Fibroblast of lung (primary cell): ENCODE data around the gene CDC16. TPM values are rescaled to one million over a fixed set of nuclear protein-coding genes. Genes with fewer than 3 reads are reported as not detected.

Source experiments
- DNase-seq, 2 donors: peaks; one replicate each; pipeline versions ENCODE4 v3.0.0 to v3.0.0-alpha.2; 2010; ENCODE audit warnings: low read depth in 2 of 2
- H2AFZ ChIP-seq: 2 replicates; pipeline ENCODE4 v1.5.1; 2012; ENCODE audit warnings: low read length, control low read depth, inconsistent platforms
- H3K27ac ChIP-seq: 2 replicates; pipeline ENCODE4 v1.5.1; 2011; ENCODE audit warnings: low read length, control low read depth; ENCODE audit not compliant: insufficient read depth
- H3K27me3 ChIP-seq: 2 replicates; pipeline ENCODE4 v1.5.1; 2011; ENCODE audit warnings: mild to moderate bottlenecking, low read length; ENCODE audit not compliant: control insufficient read depth, insufficient read depth
- H3K36me3 ChIP-seq: 2 replicates; pipeline ENCODE4 v1.5.1; 2011; ENCODE audit warnings: low read length; ENCODE audit not compliant: control insufficient read depth, insufficient read depth
- H3K4me1 ChIP-seq: 2 replicates; pipeline ENCODE4 v1.5.1; 2011; ENCODE audit warnings: low read length; ENCODE audit not compliant: control insufficient read depth, insufficient read depth; ENCODE audit errors: extremely low read depth
- H3K4me2 ChIP-seq: 2 replicates; pipeline ENCODE4 v1.5.1; 2011; ENCODE audit warnings: low read length, control low read depth; ENCODE audit not compliant: insufficient read depth; ENCODE audit errors: extremely low read depth
- H3K4me3 ChIP-seq, 4 experiments: fragments of 200-600 bp in 1 of 4; sonication (generic) in 1 of 4; replicated peaks in 1 of 4; 2 replicates each; pipeline ENCODE4 v1.5.1; 2011 to 2016; ENCODE audit warnings: low read length in 4 of 4, low read depth in 3 of 4, mild to moderate bottlenecking in 3 of 4, control low read depth in 2 of 4, inconsistent platforms in 1 of 4, mixed read lengths in 1 of 4; ENCODE audit not compliant: insufficient read depth in 1 of 4; ENCODE audit errors: control extremely low read depth in 1 of 4
- H3K79me2 ChIP-seq: 2 replicates; pipeline ENCODE4 v1.5.1; 2012; ENCODE audit warnings: mild to moderate bottlenecking, low read length, inconsistent platforms; ENCODE audit not compliant: control insufficient read depth, insufficient read depth
- H3K9ac ChIP-seq: 2 replicates; pipeline ENCODE4 v1.5.1; 2011; ENCODE audit warnings: mild to moderate bottlenecking, low read length, control low read depth; ENCODE audit not compliant: insufficient read depth
- H3K9me3 ChIP-seq: 2 replicates; pipeline ENCODE4 v1.5.1; 2012; ENCODE audit warnings: low read depth, low read length; ENCODE audit not compliant: control insufficient read depth, insufficient read depth
- H4K20me1 ChIP-seq: 2 replicates; pipeline ENCODE4 v1.5.1; 2011; ENCODE audit warnings: low read length; ENCODE audit not compliant: control insufficient read depth, insufficient read depth; ENCODE audit errors: extremely low read depth
- EZH2 ChIP-seq: IDR thresholded peaks from 2 replicates; pipeline ENCODE4 v1.5.1; 2012; ENCODE audit warnings: low read length, control low read depth, mild to moderate bottlenecking; ENCODE audit errors: missing control alignments
- polyA plus RNA-seq, 2 donors: library from polyadenylated mRNA; depleted of rRNA in 1 of 2; stranded (reverse) in 1 of 2; unstranded in 1 of 2; fragments of >200 nt; gene quantifications; 2 replicates each; pipeline ENCODE4 v1.2.1, GENCODE V29; 2011 to 2012; ENCODE audit warnings: missing spikeins in 1 of 2
- total RNA-seq: library from RNA; depleted of rRNA; stranded (reverse); fragments of >200 nt; gene quantifications from 2 replicates; pipeline ENCODE4 v1.2.1, GENCODE V29; 2014
- TF ChIP-seq, protein P1 (sequence below), 2 donors: IDR thresholded peaks in 1 of 2; conservative IDR thresholded peaks in 1 of 2; 1 replicate in 1 of 2; 2 replicates in 1 of 2; pipeline ENCODE4 v1.5.1; 2011 to 2012; ENCODE audit warnings: low read length in 2 of 2, control low read depth in 1 of 2, inconsistent platforms in 1 of 2, low read depth in 1 of 2, mild to moderate bottlenecking in 1 of 2

CDC16 gene
- total and polyA plus RNA-seq, 2 donors (not counting 1 experiment from before 2014, with no cell fraction given), result 52.2 to 101 TPM

- H3K4me1 ChIP-seq, result peaks cover 18% of the 10 kb centered on the region
- H3K27ac ChIP-seq, result peak overlapping the region; percentile 77
- H3K9me3 ChIP-seq, result no peaks in the 10 kb centered on the region
- peak; percentile 73 to 89 for DNase-seq
- H3K4me2 ChIP-seq, result peak overlapping the region; percentile 84
- peaks cover 12% of the 10 kb centered on the region for H3K36me3 ChIP-seq
- H3K9ac ChIP-seq, result no peak overlapping the region
- H3K27me3 ChIP-seq, result no peaks in the 10 kb centered on the region
- H3K79me2 ChIP-seq, result peaks cover 75% of the 10 kb centered on the region
- H3K4me3 ChIP-seq, result peak overlapping the region in 1 of 4 experiments; percentile 16
- peaks cover 5% of the 10 kb centered on the region for H4K20me1 ChIP-seq
- no peak overlapping the region for H2AFZ ChIP-seq
- TF ChIP-seq, protein P1, sequence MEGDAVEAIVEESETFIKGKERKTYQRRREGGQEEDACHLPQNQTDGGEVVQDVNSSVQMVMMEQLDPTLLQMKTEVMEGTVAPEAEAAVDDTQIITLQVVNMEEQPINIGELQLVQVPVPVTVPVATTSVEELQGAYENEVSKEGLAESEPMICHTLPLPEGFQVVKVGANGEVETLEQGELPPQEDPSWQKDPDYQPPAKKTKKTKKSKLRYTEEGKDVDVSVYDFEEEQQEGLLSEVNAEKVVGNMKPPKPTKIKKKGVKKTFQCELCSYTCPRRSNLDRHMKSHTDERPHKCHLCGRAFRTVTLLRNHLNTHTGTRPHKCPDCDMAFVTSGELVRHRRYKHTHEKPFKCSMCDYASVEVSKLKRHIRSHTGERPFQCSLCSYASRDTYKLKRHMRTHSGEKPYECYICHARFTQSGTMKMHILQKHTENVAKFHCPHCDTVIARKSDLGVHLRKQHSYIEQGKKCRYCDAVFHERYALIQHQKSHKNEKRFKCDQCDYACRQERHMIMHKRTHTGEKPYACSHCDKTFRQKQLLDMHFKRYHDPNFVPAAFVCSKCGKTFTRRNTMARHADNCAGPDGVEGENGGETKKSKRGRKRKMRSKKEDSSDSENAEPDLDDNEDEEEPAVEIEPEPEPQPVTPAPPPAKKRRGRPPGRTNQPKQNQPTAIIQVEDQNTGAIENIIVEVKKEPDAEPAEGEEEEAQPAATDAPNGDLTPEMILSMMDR (conservative IDR thresholded peaks at IDR 0.05 in 1 of 2, IDR thresholded peaks at IDR 0.05 in 1 of 2; ENCODE audit: low read depth in 1 of 2, low read length in 2 of 2), result no peak
- TF ChIP-seq EZH2, result no peak
These were observed 84.8 kb downstream of the CDC16 start for GRCh38 chr13:114319441-114319913.

DNA sequence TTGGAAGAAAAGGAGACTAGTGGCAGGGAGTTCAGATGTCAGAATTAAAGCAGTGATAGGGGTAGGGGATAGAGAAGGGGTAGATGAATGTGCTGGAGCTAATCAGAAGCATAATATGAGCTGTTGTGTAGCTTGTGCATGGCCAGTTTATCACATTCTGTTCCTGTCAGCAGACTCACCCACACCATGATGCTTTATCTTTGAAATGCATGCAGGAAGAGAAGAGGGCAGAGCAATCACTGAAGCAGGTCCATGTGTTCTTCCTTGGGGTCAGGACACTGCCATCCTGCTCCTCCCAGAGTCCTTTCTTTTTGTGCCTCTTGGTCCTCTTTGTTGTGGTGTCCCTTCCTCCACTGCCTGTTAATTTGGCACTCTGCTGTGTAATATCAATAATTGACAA lies 85.4 kb downstream of the CDC16 start:
- Histone ChIP-seq H3K9ac (no peak overlapping the region), H3K36me3 (peaks cover 18% of the 10 kb centered on the region), H3K4me3 (peak overlapping the region in 2 of 4 experiments; percentile 11 to 19), H3K4me1 (peaks cover 18% of the 10 kb centered on the region), H3K9me3 (no peaks in the 10 kb centered on the region), H3K27ac (peak overlapping the region; percentile 77), H3K4me2 (peak overlapping the region; percentile 84), H3K27me3 (no peaks in the 10 kb centered on the region), H4K20me1 (peaks cover 5% of the 10 kb centered on the region), H3K79me2 (peaks cover 75% of the 10 kb centered on the region), H2AFZ (no peak overlapping the region)
- no peak for TF ChIP-seq EZH2
- TF ChIP-seq, protein P1 (conservative IDR thresholded peaks at IDR 0.05 in 1 of 2, IDR thresholded peaks at IDR 0.05 in 1 of 2; ENCODE audit: low read depth in 1 of 2, low read length in 2 of 2), result no peak
- no peak for DNase-seq

- Histone ChIP-seq H3K27me3 (no peaks in the 10 kb centered on the region), H3K4me2 (no peak overlapping the region), H3K27ac (no peak overlapping the region), H4K20me1 (peaks cover 5% of the 10 kb centered on the region), H3K4me3 (no peak overlapping the region), H3K4me1 (peaks cover 18% of the 10 kb centered on the region), H3K9me3 (no peaks in the 10 kb centered on the region), H3K36me3 (peaks cover 19% of the 10 kb centered on the region), H2AFZ (no peak overlapping the region), H3K9ac (no peak overlapping the region), H3K79me2 (peaks cover 65% of the 10 kb centered on the region)
- TF ChIP-seq, protein P1 (conservative IDR thresholded peaks at IDR 0.05 in 1 of 2, IDR thresholded peaks at IDR 0.05 in 1 of 2; ENCODE audit: low read depth in 1 of 2, low read length in 2 of 2), result no peak
- no peak for DNase-seq
These were observed 86.6 kb downstream of the CDC16 start for GRCh38 chr13:114321256-114321655.

Other genes with a start within 250 kb of the CDC16 start
- gene RASA3, start 102.3 kb upstream of the CDC16 start, total RNA-seq, result 21.6 and 26.6 TPM in 2 replicates
- 31.1 and 34.1 TPM in 2 replicates for gene RASA3, start 102.3 kb upstream of the CDC16 start, polyA plus RNA-seq
- gene CFAP97D2, start 55.6 kb upstream of the CDC16 start, total RNA-seq, result not detected in 2 replicates
- gene CFAP97D2, start 55.6 kb upstream of the CDC16 start, polyA plus RNA-seq, result not detected in 2 replicates
- 15.9 and 27.6 TPM in 2 replicates for gene UPF3A, start 46.7 kb downstream of the CDC16 start, total RNA-seq
- gene UPF3A, start 46.7 kb downstream of the CDC16 start, polyA plus RNA-seq, result 40.5 and 41.9 TPM in 2 replicates
- 10.8 and 14.5 TPM in 2 replicates for gene CHAMP1, start 79.6 kb downstream of the CDC16 start, total RNA-seq
- 35.2 and 52.6 TPM in 2 replicates for gene CHAMP1, start 79.6 kb downstream of the CDC16 start, polyA plus RNA-seq